Smooth muscle cell (in vitro differentiated cells): Measurements from ENCODE around the gene ANKS1A. TPM values are rescaled to one million over a fixed set of nuclear protein-coding genes. Genes with fewer than 3 reads are reported as not detected.
"Not testable (repeated sequence)": the region's sequence is repeated elsewhere in the genome, so short reads cannot be mapped to it uniquely, and the experiment has no call there.

Experiments used
- DNase-seq: peaks from one replicate; lab custom pipeline; 2025; ENCODE audit not compliant: unreplicated experiment; lab: John Stamatoyannopoulos, UW
- H2AFZ ChIP-seq: fragments of 200-600 bp; sonication (generic); 2 replicates; pipeline ENCODE4 v1.6.0; 2016; ENCODE audit warnings: antibody characterized with exemption, low read depth, mild to moderate bottlenecking
- H3F3A ChIP-seq: fragments of 200-600 bp; sonication (generic); 2 replicates; pipeline ENCODE4 v1.6.0; 2017; ENCODE audit warnings: antibody characterized with exemption, low read depth
- H3K27ac ChIP-seq: fragments of 200-600 bp; sonication (generic); 2 replicates; pipeline ENCODE4 v1.5.1; 2016; ENCODE audit warnings: low read depth, mild to moderate bottlenecking
- H3K27me3 ChIP-seq: fragments of 200-600 bp; sonication (generic); 2 replicates; pipeline ENCODE4 v1.6.1; 2016; ENCODE audit warnings: low read depth, mild to moderate bottlenecking
- H3K36me3 ChIP-seq: fragments of 200-600 bp; sonication (generic); 2 replicates; pipeline ENCODE4 v1.5.1; 2016; ENCODE audit warnings: low read depth
- H3K4me1 ChIP-seq: fragments of 200-600 bp; sonication (generic); 2 replicates; pipeline ENCODE4 v1.5.1; 2016; ENCODE audit warnings: low read depth
- H3K4me2 ChIP-seq: fragments of 200-600 bp; sonication (generic); 2 replicates; pipeline ENCODE4 v1.6.0; 2016; ENCODE audit warnings: mild to moderate bottlenecking
- H3K4me3 ChIP-seq: fragments of 200-600 bp; sonication (generic); 2 replicates; pipeline ENCODE4 v1.5.1; 2016; ENCODE audit warnings: mild to moderate bottlenecking
- H3K79me2 ChIP-seq: fragments of 200-600 bp; sonication (generic); 2 replicates; pipeline ENCODE4 v1.6.0; 2016; ENCODE audit warnings: low read depth, mild to moderate bottlenecking
- H3K9ac ChIP-seq: fragments of 200-600 bp; sonication (generic); 2 replicates; pipeline ENCODE4 v1.6.0; 2016; ENCODE audit warnings: low read depth
- H3K9me3 ChIP-seq: fragments of 200-600 bp; sonication (generic); replicated peaks from 2 replicates; pipeline ENCODE4 v1.5.1; 2016; ENCODE audit warnings: low read depth
- H4K20me1 ChIP-seq: fragments of 200-600 bp; sonication (generic); 2 replicates; pipeline ENCODE4 v1.6.0; 2016; ENCODE audit warnings: low read depth
- CTCF ChIP-seq: fragments of 200-600 bp; sonication (generic); IDR thresholded peaks from 2 replicates; pipeline ENCODE4 v1.5.1; 2017; ENCODE audit warnings: borderline replicate concordance, mild to moderate bottlenecking, antibody characterized with exemption; ENCODE audit not compliant: insufficient read depth, poor library complexity, severe bottlenecking
- WGBS: methylation state at CpG from one replicate; pipeline ENCODE4 v1.1.7; 2016; ENCODE audit warnings: low lambda C conversion rate; 5-methylcytosine and 5-hydroxymethylcytosine counted together
- polyA plus RNA-seq: library from polyadenylated mRNA; unstranded; fragments of >200 nt; fragmentation: Nextera tagmentation; extraction: Ambion mirVana; gene quantifications from 2 replicates; pipeline ENCODE4 v1.2.1, GENCODE V29; 2016
- total RNA-seq: library from RNA; depleted of rRNA; stranded (reverse); fragments of >200 nt; gene quantifications from 2 replicates; pipeline ENCODE4 v1.2.3, GENCODE V29; 2014

Gene ANKS1A
- total and polyA plus RNA-seq, 2 experiments from 2014 or later = 28.9 to 39.2 TPM

- Histone ChIP-seq H3K27ac (no peak overlapping the region), H3K9me3 (no peaks in the 10 kb centered on the region), H3K36me3 (no peaks in the 10 kb centered on the region), H3F3A (no peaks in the 10 kb centered on the region), H3K4me2 (no peak overlapping the region), H3K27me3 (no peaks in the 10 kb centered on the region), H3K4me1 (no peaks in the 10 kb centered on the region), H3K4me3 (no peak overlapping the region), H3K9ac (no peak overlapping the region), H3K79me2 (peaks cover 4% of the 10 kb centered on the region), H4K20me1 (peaks cover 8% of the 10 kb centered on the region), H2AFZ (no peak overlapping the region)
- DNase-seq = no peak
- TF ChIP-seq CTCF = no peak
- WGBS = 96% methylated on average over 5 of the region's 5 CpGs
These were observed 11.1 kb upstream of the ANKS1A start for GRCh38 chr6:34877869-34878485.

GRCh38 chr6:34884073-34884472, 5.0 kb upstream of the ANKS1A start:
- H3K27ac ChIP-seq, H2AFZ ChIP-seq, H3F3A ChIP-seq, H3K9ac ChIP-seq, H3K27me3 ChIP-seq, H3K4me3 ChIP-seq, DNase-seq, H3K4me2 ChIP-seq, H3K4me1 ChIP-seq, H3K9me3 ChIP-seq, H3K36me3 ChIP-seq: not testable (repeated sequence)
- Histone ChIP-seq H3K79me2 (peaks cover 49% of the 10 kb centered on the region), H4K20me1 (peaks cover 13% of the 10 kb centered on the region)
- WGBS = 100% methylated on average over 1 of the region's 1 CpG

GRCh38 chr6:34884996-34885395, 4.1 kb upstream of the ANKS1A start:
- Histone ChIP-seq H4K20me1 (peaks cover 13% of the 10 kb centered on the region), H3K4me2 (no peak overlapping the region), H3K27ac (no peak overlapping the region), H3K9me3 (no peaks in the 10 kb centered on the region), H3K27me3 (no peaks in the 10 kb centered on the region), H3K9ac (no peak overlapping the region), H3K4me1 (peaks cover 8% of the 10 kb centered on the region), H2AFZ (no peak overlapping the region), H3K4me3 (no peak overlapping the region), H3K36me3 (no peaks in the 10 kb centered on the region), H3K79me2 (peaks cover 57% of the 10 kb centered on the region), H3F3A (no peaks in the 10 kb centered on the region)
- WGBS = 98% methylated on average over 2 of the region's 2 CpGs
- TF ChIP-seq CTCF = no peak
- no peak for DNase-seq

GRCh38 chr6:34885837-34886236, 3.2 kb upstream of the ANKS1A start:
- DNase-seq, H3K4me3 ChIP-seq, H2AFZ ChIP-seq, H3K27ac ChIP-seq, H3K4me2 ChIP-seq, H3K9ac ChIP-seq, H3K27me3 ChIP-seq, H3F3A ChIP-seq, H3K9me3 ChIP-seq, H3K36me3 ChIP-seq: not testable (repeated sequence)
- Histone ChIP-seq H4K20me1 (peaks cover 21% of the 10 kb centered on the region), H3K4me1 (peaks cover 17% of the 10 kb centered on the region), H3K79me2 (peaks cover 66% of the 10 kb centered on the region)
- 98% methylated on average over 15 of the region's 15 CpGs for WGBS
